AG04449 (cell line): Measurements from ENCODE around the gene GIPC2.
A peak's percentile ranks its signal among the peaks of the same experiment; 100 is the strongest.
"Not testable (repeated sequence)": the region's sequence is repeated elsewhere in the genome, so short reads cannot be mapped to it uniquely, and the experiment has no call there.

ENCODE experiments used
- CTCF ChIA-PET: fragments of 350-600 bp; formaldehyde crosslinking; extraction: SDS; loops from one replicate; lab custom pipeline; 2021; ENCODE audit warnings: antibody characterized with exemption; lab: Yijun Ruan, JAX
- POLR2A ChIA-PET: fragments of 400-600, 350-600 bp; formaldehyde crosslinking; extraction: SDS; loops from one replicate; lab custom pipeline; 2020; ENCODE audit warnings: antibody characterized with exemption, inconsistent platforms; lab: Yijun Ruan, JAX
- DNase-seq: peaks from one replicate; pipeline ENCODE4 v3.0.0-alpha.2; 2010; ENCODE audit warnings: low read depth, low spot score
- H3K4me3 ChIP-seq: 2 replicates; pipeline ENCODE4 v1.5.1; 2011; ENCODE audit warnings: low read depth, mild to moderate bottlenecking, control low read depth, low read length
- CTCF ChIP-seq: IDR thresholded peaks from one replicate; pipeline ENCODE4 v1.5.1; 2011; ENCODE audit warnings: mild to moderate bottlenecking, moderate library complexity, low read length, control low read depth, inconsistent platforms; ENCODE audit not compliant: insufficient read depth; ENCODE audit errors: missing control alignments

The GIPC2 gene

GRCh38 chr1:78113156-78113916 is 67.6 kb downstream of the GIPC2 start:
- CTCF ChIA-PET: interaction anchor here (0.6 to 3.9 kb wide), 38 partner anchors 10 to 423 kb away, joined by 3 to 59 read pairs (median 6); partner anchors contain the start of genes DNAJB4 and FUBP1
- no peak for DNase-seq
- no peak overlapping the region for H3K4me3 ChIP-seq

GRCh38 chr1:78114034-78114956 is 68.5 kb downstream of the GIPC2 start:
- no peak overlapping the region for H3K4me3 ChIP-seq
- CTCF ChIA-PET: interaction anchor here (0.6 to 3.9 kb wide), 54 partner anchors 10 to 601 kb away, joined by 3 to 59 read pairs (median 5); partner anchors contain the start of genes DNAJB4, FUBP1 and MIGA1
- TF ChIP-seq CTCF: peak; percentile 71
- DNase-seq: peak; percentile 19
- POLR2A ChIA-PET: interaction anchor here (0.6 to 1.9 kb wide), 5 partner anchors 12 to 528 kb away, joined by 3 to 22 read pairs (median 3); partner anchors contain the start of genes DNAJB4 and FUBP1

More at GRCh38 chr1:78113156-78113916, 67.6 kb downstream of the GIPC2 start:
- no peak for TF ChIP-seq CTCF
- POLR2A ChIA-PET: interaction anchor here (0.7 to 1.9 kb wide), 2 partner anchors 109 to 118 kb away, joined by 3 to 22 read pairs; partner anchors contain the start of gene DNAJB4

GRCh38 chr1:78120485-78120884 is 74.7 kb downstream of the GIPC2 start:
- CTCF ChIA-PET, DNase-seq, H3K4me3 ChIP-seq, POLR2A ChIA-PET: not testable (repeated sequence)

GRCh38 chr1:78121710-78122109 is 75.9 kb downstream of the GIPC2 start:
- no peak for DNase-seq
- ChIA-PET POLR2A (interaction anchor here (0.6 kb wide), 1 partner anchor 143 kb away, joined by 3 read pairs; the partner anchor contains the start of gene FUBP1), CTCF (interaction anchor here (2.6 kb wide), 1 partner anchor 486 kb away, joined by 14 read pairs; no protein-coding TSS in a partner anchor)
- no peak for TF ChIP-seq CTCF
- no peak overlapping the region for H3K4me3 ChIP-seq

GRCh38 chr1:78122389-78122788 is 76.6 kb downstream of the GIPC2 start:
- ChIA-PET CTCF (interaction anchor here (2.6 kb wide), 1 partner anchor 485 kb away, joined by 14 read pairs; no protein-coding TSS in a partner anchor), POLR2A (interaction anchor here (0.6 kb wide), 1 partner anchor 144 kb away, joined by 3 read pairs; the partner anchor contains the start of gene FUBP1)
- DNase-seq: no peak
- no peak for TF ChIP-seq CTCF
- no peak overlapping the region for H3K4me3 ChIP-seq

GRCh38 chr1:78126506-78126905 is 80.7 kb downstream of the GIPC2 start:
- H3K4me3 ChIP-seq: no peak overlapping the region
- POLR2A ChIA-PET: no interaction called here
- DNase-seq: no peak
- CTCF ChIA-PET: interaction anchor here (1.3 to 7.2 kb wide), 4 partner anchors 11 to 549 kb away, joined by 3 to 160 read pairs (median 6); no protein-coding TSS in a partner anchor
- TF ChIP-seq CTCF: no peak
